NCI-H345 treated with DMSO at 0.1 percent for 48 hours (cell line): ENCODE results near the gene TRAPPC6A.
A peak's percentile ranks its signal among the peaks of the same experiment; 100 is the strongest.

Source experiments
- DNase-seq: peaks from one replicate; lab custom pipeline; 2025; ENCODE audit not compliant: unreplicated experiment; lab: John Stamatoyannopoulos, UW

The TRAPPC6A gene

DNA sequence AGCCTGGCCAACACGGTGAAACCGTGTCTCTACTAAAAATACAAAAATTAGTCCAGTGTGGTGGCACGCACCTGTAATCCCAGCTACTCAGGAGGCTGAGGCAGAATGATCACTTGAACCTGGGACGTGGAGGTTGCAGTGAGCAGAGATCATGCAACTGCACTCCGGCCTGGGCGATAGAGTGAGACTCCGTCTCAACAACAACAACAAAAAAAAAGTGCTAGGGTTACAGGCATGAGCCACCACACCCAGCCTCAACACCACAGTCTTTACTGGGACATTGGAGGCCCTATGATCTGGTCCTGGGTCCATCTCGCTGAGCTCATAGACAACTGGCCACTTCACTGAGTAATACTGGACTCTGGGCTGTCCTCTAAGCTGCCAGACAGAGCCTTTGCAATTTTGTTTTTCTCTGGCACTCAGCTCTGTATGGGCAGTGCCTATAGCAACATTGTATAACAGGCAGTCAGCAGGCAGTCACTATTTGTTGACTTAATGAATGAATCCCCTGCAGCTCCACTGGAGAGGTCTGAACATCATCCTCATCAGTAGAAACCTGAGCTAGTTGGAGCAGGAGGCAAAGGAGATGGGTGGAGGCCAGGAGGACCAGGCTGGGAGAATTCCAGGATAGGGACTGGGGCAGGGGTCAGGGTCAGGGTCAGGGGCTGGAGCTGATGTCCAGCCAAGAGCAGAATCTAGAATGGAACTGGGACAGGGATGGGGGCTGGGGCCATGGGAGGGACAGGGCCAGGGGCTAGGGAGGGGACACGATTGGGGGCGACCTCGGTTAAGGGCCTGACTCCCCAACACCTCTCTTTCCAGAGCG is 8.7 kb upstream of the TRAPPC6A start:
- DNase-seq: no peak

DNA sequence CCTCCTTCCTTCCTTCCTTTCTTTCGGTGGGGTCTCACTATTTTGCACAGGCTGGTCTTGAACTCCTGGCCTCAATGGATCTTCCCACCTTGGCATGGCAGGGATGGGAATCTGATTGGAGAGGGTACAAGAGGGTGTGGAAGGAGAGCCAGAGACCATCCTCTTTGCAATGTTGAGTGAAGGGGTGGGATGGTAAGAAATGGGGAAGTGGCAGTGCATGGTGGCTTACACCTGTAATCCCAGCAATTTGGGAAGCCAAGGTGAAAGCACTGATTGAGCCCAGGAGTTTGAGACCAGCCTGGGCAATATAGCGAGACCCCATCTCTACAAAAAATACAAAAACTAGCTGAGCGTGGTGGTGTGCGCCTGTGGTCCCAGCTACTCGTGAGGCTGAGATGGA is 6.1 kb upstream of the TRAPPC6A start:
- DNase-seq: no peak

DNA sequence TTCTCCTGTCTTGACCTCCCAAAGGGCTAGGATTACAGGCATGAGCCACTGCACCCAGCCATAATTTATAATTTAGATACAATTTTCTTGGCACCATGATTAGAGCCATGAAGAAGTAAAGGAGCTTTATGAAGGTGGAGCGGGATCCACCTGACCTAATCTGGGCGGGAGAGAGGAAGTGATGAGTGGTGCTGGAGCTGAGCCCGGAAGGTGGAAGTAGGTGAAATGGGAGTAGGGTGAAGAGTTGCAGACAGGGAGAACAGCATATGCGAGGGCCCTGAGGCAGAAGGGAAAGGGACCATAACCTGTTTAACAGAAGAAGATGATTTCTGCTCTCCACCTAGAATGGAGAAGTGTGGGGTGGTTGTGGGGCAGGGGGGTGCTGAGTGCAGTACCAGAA is 4.7 kb upstream of the TRAPPC6A start:
- DNase-seq: no peak

DNA sequence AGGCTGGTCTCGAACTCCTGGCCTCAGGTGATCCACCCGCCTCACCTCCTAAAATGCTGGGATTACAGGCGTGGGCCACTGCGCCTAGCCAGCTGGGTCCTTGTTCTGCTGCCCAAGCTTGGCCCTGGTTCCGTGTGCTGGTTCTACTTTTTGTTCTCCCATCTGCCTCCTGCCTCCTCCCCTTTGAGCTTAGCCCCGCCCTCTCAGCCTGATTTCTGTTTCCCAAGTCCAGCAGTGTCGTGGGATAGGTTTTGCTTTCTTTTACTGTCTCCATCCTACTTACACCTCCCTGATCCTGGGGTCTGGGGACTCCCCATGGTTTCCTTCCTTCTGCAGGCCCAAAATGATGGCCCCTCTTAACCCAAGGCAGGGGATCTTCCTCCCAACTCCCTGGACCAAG is 2.9 kb upstream of the TRAPPC6A start:
- no peak for DNase-seq

DNA sequence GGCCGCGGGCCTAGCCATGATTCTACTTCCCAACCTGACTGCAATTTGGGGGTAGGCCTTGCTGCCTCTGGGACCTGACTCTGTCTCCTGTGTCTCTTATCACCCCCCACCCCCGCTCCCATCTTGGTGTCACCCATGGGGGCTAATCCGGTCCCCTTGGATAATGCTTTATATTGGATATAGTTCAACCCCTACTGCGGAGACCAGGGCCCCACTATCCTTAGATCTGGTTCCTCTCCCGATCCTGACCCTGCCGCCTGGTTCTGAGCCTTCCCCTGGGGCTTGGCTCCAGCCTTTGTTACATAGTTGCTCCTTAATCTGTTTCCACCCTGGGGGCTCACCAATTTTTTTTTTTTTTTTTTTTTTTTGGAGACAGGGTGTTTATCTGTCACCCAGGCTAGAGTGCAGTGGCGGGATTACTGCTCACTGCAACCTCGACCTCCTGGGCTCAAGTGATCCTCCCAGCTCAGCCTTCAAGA is 1.9 kb upstream of the TRAPPC6A start:
- no peak for DNase-seq

DNA sequence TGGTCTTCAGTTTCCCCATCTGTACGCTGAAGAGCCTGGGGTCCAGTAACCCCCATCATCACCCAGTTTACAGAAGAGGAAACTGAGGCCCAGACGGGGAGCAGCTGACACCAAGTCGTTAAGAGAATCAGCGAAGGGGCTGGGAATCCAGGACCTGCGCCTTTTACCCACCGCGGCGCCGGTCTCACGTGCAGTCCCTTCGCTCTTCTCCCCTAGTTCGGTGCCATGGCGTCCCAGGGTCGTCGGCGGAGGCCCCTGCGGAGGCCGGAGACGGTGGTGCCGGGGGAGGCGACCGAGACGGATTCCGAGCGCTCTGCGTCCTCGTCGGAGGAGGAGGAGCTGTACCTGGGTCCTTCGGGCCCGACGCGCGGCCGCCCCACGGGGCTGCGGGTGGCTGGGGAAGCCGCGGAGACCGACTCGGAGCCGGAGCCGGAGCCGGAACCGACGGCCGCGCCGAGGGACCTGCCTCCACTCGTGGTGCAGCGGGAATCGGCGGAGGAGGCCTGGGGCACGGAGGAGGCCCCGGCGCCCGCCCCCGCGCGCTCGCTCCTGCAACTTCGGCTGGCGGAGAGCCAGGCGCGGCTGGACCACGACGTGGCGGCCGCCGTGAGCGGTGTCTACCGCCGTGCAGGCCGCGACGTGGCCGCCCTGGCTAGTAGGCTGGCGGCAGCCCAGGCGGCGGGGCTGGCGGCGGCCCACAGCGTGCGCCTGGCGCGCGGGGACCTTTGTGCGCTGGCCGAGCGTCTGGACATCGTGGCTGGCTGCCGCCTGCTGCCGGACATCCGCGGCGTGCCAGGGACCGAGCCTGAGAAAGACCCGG is 1.2 kb upstream of the TRAPPC6A start:
- DNase-seq: no peak

DNA sequence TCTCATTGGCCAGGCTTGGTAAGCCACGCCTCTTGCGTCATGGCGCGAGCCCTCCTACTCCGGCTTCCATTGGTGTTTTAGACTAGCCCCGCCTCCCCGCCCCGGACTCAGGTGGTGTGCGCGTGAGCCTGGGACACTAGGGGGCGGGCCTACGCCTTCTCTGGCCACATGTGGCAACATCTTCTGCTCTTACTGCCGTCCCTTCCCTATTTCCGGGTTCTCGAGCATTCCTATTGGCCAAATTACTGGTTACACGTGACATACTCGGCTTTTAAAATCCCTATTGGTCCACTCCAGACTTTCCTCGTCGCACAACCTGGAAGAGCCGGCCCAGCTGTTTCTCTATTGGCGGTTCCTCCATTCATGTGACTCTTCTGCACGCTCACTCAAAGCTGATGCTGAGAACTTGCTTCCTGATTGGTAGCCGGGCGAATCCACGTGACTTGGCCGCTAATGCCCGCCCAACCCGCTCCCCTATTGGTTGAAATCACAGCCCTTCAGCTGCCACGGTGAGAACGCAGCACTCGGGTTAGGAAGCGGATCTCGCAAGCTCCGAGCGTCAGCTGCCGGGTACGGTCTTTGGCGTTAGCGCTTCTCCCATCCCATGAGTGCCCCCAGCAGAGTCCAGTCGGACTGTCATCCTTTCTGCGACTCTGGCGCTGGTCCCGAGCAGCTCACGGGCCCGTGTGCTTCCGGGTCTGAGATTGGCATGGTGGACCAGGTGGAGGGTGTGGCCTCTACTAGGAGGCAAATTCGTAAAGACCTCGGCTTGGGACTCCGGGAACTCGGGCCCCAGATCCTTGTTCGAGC is 430 bp upstream of the TRAPPC6A start, which contains the start of gene BLOC1S3:
TSS of gene BLOC1S3 (plus strand) at position 523 of the 810 bp plus-strand sequence. CDS start 513 bp downstream, outside the sequence.
- DNase-seq: peak; percentile 98

DNA sequence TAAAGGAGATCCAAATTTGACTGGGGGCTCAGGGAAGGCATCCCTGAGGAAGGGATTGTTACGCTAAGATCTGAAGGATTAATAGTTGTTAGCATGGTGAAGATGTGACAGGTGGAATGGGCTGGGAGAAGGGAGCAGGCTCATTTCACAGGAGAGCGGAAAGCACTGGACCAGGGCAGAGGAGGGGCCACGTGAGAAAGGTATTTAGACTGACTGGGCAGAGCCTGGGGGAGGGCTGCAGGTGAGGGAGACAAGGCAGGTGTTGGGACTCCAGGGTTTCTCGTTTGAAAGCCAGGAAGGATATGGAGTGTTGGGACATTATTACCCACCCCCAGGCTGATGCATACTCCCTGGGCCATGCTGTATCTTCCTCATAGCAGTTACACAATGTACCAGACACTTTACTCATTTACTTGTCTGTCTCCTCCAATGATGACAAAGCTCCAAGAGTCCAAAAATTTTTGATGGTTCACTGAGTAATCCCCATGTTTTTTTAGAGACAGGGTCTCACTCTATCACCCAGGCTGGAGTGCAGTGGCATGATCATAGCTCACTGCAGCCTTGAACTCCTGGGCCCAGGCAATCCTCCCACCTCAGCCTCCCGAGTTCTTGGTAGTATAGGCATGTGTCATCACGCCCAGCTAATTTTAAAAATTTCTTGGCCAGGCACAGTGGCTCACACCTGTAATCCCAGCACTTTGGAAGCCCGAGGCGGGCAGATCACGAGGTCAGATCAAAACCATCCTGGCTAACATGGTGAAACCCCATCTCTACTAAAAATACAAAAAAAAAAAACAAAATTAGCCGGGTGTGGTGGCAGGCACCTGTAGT is 2.3 kb downstream of the TRAPPC6A start:
- DNase-seq: no peak

DNA sequence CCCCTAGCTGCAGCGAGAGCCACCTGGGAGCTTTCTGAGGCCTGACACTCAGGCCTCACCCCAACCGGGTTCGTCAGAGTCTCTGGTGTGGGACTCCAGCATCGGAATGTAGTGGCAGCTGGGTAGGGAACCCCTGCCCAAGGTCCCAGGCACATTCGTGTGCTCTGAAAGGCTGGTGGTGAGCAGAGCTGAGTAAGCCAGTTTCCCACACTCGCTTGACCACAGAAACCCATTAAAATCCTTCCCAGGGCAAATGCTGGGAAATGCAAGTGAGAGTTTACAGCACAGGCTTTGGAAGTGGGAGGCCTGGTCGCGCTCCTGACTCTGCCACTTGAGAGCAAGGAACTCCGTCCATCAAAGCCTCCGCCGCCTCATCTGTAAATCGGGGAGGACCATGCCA is 4.2 kb downstream of the TRAPPC6A start:
- DNase-seq: no peak

DNA sequence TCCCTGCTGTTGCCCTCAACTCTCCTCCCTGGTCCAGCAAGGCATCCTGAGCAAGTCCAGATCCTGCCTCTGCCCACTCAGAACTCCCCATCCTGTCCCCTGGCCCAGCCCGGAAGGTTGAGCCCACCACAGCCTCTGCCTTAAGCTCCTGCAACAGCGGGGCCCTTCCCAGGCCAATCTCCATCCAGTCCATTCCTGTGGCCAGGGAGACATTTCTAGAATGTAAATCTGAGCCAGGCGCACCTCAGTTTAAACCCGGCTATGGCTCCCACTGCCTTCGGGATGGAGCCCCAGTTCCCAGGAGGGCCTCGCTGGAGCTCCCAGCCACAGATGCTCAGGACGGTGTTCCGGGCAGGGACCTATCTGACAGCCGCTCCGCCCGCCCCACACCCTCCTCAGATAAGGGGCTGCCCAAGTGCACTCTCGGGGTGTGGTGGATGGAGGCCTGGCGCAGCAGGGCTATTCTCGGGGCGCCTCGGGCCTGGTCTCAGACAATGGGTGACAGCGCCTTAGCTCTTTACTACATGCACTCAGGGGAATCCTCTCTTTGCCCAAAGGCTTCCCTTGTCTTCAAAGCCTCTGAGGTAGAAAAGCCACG is 5.3 kb downstream of the TRAPPC6A start:
- no peak for DNase-seq

DNA sequence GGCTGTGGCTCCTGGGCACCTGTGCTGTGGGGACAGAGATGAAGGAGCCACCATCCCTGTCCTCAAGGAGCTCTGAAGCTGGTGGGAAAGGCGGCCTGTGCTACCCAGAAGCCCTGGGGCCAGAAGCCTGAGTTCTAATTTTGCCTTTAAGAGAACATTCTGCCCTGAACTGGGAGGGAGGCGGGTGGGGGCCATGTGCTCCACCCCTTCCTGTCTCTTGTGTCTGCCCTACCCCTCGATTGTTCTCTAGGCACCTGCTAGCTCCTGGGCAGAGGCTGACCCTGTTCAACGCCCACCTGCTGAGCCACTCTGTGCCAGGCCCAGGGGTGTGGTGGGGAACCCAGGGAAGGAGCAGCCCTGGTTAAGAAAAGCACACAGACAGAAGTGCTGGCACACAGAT is 5.9 kb downstream of the TRAPPC6A start:
- no peak for DNase-seq

DNA sequence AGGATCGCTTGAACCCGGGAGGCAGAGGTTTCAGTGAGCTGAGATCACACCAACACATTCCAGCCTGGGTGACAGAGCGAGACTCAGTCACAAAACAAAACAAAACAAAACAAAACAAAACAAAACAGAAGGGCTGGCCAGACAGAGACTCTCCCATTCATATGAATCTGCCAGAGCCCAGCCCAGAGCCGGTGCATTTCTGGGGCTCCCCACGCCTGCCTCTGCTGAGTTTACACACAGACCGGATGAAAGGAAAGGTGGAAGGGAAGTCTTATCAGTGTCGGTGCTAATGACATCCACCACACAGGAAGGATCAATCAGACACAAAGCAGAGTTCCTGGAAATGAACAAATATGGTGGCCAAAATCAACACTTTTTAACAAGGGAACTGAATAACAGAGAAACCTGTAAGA is 6.8 kb downstream of the TRAPPC6A start:
- no peak for DNase-seq

DNA sequence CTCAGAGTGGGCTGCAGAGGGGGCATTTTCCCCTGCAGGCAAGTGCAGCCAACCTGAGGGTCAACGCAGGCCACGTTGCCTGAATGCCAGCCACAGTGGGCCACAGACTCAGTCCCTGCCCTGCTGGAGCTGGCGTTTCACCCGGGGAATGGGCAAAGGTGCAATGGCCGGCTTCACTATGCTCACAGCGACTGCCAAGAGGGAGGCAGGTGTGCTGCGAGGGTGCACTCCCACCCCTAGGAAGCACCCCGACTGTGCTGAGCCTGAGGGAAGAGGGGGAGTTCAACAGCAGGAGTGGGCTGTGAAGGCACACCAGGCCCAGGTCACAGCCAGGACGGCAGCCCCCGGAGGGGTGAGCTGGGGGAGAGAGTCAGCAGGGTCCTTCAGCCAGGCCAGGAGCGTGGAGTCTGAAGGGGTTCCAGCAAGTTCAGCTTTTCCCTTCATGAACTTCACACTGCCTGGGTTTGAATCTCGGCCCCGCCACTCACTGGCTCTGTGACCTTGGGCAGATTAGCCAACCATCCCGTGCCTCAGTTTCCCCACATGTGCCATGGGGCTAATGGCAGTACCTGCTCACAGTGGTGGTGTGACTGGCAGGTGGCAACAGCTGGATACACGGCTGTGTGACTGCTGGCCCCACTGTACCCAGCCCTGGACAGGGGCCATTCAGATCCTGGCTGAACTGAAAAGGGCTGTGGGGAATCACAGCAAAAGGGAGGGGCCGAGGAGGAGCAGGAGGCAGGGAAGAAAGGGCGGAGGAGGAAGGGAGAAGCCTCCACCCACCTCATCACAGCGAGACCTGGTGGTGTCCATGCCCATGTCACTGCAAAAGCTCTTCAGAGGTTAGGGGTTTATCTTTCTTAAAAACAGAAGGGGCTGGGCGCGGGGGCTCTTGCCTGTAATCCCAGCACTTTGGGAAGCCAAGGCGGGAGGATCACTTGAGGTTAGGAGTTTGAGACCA is 7.6 kb downstream of the TRAPPC6A start:
- no peak for DNase-seq

DNA sequence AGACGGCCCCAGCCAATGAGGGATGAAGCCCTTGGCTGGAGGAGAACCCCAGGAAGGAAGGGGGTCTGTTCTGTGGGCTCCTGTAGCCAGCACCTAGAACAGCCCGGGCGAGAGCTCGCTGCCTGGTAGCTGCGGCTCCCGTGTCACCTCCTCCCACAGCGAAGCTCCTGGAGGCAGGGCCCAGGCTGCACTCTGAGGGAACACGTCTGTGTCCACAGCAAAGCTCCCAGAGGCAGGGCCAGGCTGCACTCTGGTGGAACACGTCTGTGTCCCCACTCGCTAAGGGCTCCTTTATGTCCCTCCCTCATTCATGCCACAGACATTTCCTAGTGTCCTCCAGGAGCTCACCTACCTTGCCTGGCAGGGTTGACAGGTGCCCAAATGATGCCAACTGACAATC is 8.4 kb downstream of the TRAPPC6A start:
- no peak for DNase-seq

DNA sequence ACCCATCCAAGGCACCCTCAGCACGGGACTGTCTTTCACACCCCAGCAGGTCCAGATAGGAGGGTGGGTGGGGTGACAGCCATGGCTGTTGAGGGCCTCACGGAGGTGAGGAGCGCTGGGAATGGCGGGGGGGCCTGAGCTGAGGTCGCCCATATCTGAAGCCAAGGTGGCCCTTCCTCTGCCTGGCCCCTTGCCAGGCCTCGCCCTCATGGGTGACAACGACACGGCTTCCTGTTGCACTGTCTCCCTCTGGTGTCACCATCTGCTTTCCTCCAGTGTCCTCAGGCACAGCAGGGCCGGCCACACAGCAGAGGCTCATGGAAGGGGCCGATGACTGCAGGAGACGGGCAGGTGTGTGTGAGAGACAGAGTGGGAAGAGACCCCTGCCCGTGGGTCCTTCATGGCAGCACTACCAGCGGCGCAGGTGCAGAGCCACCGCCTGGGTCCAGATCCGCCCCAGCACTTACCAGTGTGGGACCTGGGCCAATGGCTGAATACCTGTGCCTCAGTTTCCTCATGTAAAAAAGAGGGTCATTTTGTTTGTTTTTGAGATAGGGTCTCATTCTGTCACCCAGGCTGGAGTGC is 9.2 kb downstream of the TRAPPC6A start:
- no peak for DNase-seq

DNA sequence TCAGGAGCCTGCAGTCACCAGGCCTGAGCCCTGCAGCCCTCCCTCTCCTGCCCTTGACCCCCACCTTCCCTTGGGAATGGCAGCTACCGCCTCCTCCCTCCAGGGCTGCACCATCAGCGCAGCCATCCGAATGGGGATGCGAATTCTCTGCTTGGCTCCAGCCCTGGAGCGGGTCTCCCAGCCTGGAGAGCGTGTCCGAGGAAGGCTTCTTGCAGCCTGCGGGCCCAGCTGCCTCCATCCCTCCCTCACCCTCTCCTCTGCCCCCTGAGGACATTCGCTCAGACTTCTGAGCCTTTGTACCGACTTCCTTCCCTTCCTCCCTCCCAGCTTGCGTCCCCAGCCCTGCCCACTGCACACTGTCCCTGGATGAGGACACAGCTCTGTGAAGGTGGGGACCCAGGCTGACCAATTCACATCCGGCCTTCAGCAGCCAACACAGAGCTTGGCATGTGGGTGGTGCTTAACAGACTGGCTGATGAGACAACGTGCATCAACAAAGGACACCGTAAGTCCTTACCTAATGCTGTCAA is 11.2 kb downstream of the TRAPPC6A start:
- DNase-seq: no peak

DNA sequence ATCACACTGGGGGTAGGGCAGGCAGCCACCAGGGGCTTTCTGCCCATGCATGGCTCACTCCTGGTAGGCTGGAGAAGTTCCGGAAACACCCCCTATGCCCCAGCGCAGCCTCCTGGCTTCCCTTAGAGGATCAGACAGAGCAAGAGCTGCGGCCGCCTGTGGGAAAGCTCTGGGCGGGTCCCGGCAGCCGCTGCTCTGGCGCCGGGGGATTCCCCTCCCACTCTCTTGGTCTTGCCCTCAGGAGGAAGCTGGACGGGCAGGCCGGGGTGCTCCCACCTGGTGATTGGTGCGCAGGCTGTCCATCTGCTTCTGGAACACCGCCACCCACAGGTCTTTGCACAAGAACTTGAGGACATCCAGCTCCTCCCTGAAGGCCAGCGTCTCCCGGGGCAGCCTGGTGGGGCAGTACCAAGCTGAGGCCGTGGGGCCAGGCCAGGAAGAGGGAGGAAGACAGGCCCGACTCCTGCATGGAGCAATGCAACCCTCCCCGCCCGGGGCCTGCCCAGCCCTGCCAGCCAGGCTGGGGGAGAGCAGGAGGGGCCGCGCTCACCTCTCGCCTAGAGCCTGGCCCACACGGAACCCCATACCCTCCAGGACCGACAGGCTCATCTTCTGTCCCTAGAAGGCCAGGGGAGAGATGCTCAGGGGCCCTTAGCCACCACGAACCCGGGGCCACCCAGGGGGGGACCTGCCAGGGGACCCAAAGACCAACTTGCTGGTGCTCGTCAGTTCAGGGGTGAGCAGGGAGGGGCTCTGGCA is 13.3 kb downstream of the TRAPPC6A start:
- no peak for DNase-seq
